ENCODE results near the gene CPNE8. TPM values are rescaled to one million over a fixed set of nuclear protein-coding genes. Genes with fewer than 3 reads are reported as not detected.
"Not testable (repeated sequence)": the region's sequence is repeated elsewhere in the genome, so short reads cannot be mapped to it uniquely, and the experiment has no call there.

Gene CPNE8
- polyA plus RNA-seq, 1 donor (not counting 4 experiments of a cell fraction or from before 2014, with no cell fraction given): 25.7 TPM

DNA sequence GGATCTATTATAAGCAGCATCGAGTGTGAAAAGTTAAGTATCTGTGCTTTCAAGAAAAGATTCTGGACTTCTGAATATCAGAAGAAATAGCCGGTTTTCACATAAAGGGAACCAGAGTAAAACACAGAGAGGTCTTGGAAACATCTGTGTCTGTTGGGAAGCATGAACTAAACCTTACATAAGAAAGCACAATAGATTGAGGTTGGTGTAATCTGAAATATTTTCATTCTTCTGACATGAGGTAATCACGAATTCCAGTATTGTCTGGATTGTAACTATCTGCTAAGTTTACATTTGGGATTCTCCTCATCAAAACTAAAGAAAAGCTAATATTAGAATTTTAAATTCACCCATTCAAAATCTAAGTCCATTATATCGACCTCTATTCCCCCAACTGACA lies 161.3 kb downstream of the CPNE8 start:
- Histone ChIP-seq H3K9me3 (ENCODE audit: control insufficient read depth, low read depth, low read length) (no peaks in the 10 kb centered on the region), H3K9ac (ENCODE audit: control insufficient read depth, extremely low read depth, insufficient read depth, low read length) (no peak overlapping the region), H3K4me2 (ENCODE audit: control insufficient read depth, extremely low read depth, insufficient read depth, low read depth, low read length) (no peak overlapping the region), H3K4me3 (ENCODE audit: control insufficient read depth in 2 of 3, extremely low read depth in 1 of 3, insufficient read depth in 2 of 3, low read depth in 1 of 3, low read length in 3 of 3) (no peak overlapping the region), H3K9me1 (ENCODE audit: control insufficient read depth, extremely low read depth, insufficient read depth, low read length) (no peaks in the 10 kb centered on the region), H3K27ac (ENCODE audit: control insufficient read depth, insufficient read depth, low read length) (no peak overlapping the region), H2AFZ (ENCODE audit: control insufficient read depth, low read length) (no peak overlapping the region), H3K4me1 (ENCODE audit: control insufficient read depth, extremely low read depth, insufficient read depth, low read length) (no peaks in the 10 kb centered on the region), H4K20me1 (ENCODE audit: control insufficient read depth, extremely low read depth, insufficient read depth, low read length) (no peaks in the 10 kb centered on the region), H3K36me3 (ENCODE audit: control insufficient read depth in 2 of 2, extremely low read depth in 1 of 2, insufficient read depth in 2 of 2, low read length in 2 of 2) (no peaks in the 10 kb centered on the region), H3K27me3 (ENCODE audit: control insufficient read depth, extremely low read depth, insufficient read depth, low read length) (no peaks in the 10 kb centered on the region), H3K79me2 (ENCODE audit: control insufficient read depth, insufficient read depth, low read length) (no peaks in the 10 kb centered on the region)
- FAIRE-seq (no peak), DNase-seq (ENCODE audit: low read depth, low spot score) (no peak)
- dilution Hi-C loops (cut with MboI; ENCODE audit: extremely low pct_ligation_motif_present, low sequenced_read_pairs): no loop called here
- TF ChIP-seq EZH2 (IDR thresholded peaks at IDR 0.05; ENCODE audit: low read length): no peak
- TF ChIP-seq, protein P1, sequence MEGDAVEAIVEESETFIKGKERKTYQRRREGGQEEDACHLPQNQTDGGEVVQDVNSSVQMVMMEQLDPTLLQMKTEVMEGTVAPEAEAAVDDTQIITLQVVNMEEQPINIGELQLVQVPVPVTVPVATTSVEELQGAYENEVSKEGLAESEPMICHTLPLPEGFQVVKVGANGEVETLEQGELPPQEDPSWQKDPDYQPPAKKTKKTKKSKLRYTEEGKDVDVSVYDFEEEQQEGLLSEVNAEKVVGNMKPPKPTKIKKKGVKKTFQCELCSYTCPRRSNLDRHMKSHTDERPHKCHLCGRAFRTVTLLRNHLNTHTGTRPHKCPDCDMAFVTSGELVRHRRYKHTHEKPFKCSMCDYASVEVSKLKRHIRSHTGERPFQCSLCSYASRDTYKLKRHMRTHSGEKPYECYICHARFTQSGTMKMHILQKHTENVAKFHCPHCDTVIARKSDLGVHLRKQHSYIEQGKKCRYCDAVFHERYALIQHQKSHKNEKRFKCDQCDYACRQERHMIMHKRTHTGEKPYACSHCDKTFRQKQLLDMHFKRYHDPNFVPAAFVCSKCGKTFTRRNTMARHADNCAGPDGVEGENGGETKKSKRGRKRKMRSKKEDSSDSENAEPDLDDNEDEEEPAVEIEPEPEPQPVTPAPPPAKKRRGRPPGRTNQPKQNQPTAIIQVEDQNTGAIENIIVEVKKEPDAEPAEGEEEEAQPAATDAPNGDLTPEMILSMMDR (optimal IDR thresholded peaks at IDR 0.05 in 1 of 3, IDR thresholded peaks at IDR 0.05 in 1 of 3, conservative IDR thresholded peaks at IDR 0.05 in 1 of 3; ENCODE audit: extremely low read depth in 1 of 3, insufficient read depth in 2 of 3, low read length in 3 of 3): no peak

DNA sequence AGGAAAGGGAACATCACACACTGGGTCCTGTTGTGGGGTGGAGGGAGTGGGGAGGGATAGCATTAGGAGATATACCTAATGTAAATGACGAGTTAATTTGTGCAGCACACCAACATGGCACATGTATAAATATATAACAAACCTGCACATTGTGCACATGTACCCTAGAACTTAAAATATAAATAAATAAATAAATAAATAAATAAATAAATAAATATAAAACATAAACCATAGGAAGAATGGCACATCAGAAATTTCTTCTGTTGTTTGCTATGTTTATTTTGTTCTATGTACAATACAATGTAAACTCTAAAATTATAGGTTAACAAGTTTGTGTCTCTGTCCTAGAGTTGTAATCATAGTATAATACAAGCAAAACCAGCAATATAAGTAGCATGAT lies 162.9 kb downstream of the CPNE8 start:
- H3K27ac ChIP-seq (ENCODE audit: control insufficient read depth, insufficient read depth, low read length); dilution Hi-C loops (cut with MboI; ENCODE audit: extremely low pct_ligation_motif_present, low sequenced_read_pairs); H3K4me1 ChIP-seq (ENCODE audit: control insufficient read depth, extremely low read depth, insufficient read depth, low read length); H3K4me3 ChIP-seq (ENCODE audit: control insufficient read depth in 2 of 3, extremely low read depth in 1 of 3, insufficient read depth in 2 of 3, low read depth in 1 of 3, low read length in 3 of 3); H3K79me2 ChIP-seq (ENCODE audit: control insufficient read depth, insufficient read depth, low read length); FAIRE-seq; H3K27me3 ChIP-seq (ENCODE audit: control insufficient read depth, extremely low read depth, insufficient read depth, low read length); H3K9ac ChIP-seq (ENCODE audit: control insufficient read depth, extremely low read depth, insufficient read depth, low read length); H3K36me3 ChIP-seq (ENCODE audit: control insufficient read depth in 2 of 2, extremely low read depth in 1 of 2, insufficient read depth in 2 of 2, low read length in 2 of 2); H2AFZ ChIP-seq (ENCODE audit: control insufficient read depth, low read length); H3K4me2 ChIP-seq (ENCODE audit: control insufficient read depth, extremely low read depth, insufficient read depth, low read depth, low read length); H4K20me1 ChIP-seq (ENCODE audit: control insufficient read depth, extremely low read depth, insufficient read depth, low read length); DNase-seq (ENCODE audit: low read depth, low spot score); H3K9me3 ChIP-seq (ENCODE audit: control insufficient read depth, low read depth, low read length); H3K9me1 ChIP-seq (ENCODE audit: control insufficient read depth, extremely low read depth, insufficient read depth, low read length): not testable (repeated sequence)

DNA sequence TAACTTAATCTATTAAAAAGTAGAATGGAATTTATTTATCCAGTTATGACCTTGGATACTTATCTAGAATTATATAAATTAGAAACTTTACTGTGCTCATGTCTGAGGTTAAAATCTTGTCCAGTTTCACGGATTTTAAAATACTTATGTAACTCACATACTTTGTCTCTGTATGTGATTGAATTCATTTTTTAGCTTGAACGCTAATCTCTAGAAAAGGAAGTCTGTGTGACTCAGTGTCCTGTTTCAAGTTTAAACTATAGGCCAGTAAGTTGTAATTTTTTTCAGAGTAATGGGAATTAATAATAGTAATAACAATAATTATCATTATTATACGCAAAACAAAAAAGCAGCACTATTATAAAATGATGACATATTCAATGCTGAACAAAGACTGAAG lies 168.6 kb downstream of the CPNE8 start:
- no peaks in the 10 kb centered on the region for H3K27me3 ChIP-seq (ENCODE audit: control insufficient read depth, extremely low read depth, insufficient read depth, low read length)
- H3K9me3 ChIP-seq (ENCODE audit: control insufficient read depth, low read depth, low read length): no peaks in the 10 kb centered on the region
- H3K9me1 ChIP-seq (ENCODE audit: control insufficient read depth, extremely low read depth, insufficient read depth, low read length): no peaks in the 10 kb centered on the region
- H3K4me1 ChIP-seq (ENCODE audit: control insufficient read depth, extremely low read depth, insufficient read depth, low read length): no peaks in the 10 kb centered on the region
- H3K27ac ChIP-seq (ENCODE audit: control insufficient read depth, insufficient read depth, low read length): no peak overlapping the region
- H2AFZ ChIP-seq (ENCODE audit: control insufficient read depth, low read length): no peak overlapping the region
- H3K79me2 ChIP-seq (ENCODE audit: control insufficient read depth, insufficient read depth, low read length): no peaks in the 10 kb centered on the region
- no peak overlapping the region for H3K9ac ChIP-seq (ENCODE audit: control insufficient read depth, extremely low read depth, insufficient read depth, low read length)
- H4K20me1 ChIP-seq (ENCODE audit: control insufficient read depth, extremely low read depth, insufficient read depth, low read length): no peaks in the 10 kb centered on the region
- DNase-seq (ENCODE audit: low read depth, low spot score) (no peak), FAIRE-seq (no peak)
- H3K4me3 ChIP-seq (ENCODE audit: control insufficient read depth in 2 of 3, extremely low read depth in 1 of 3, insufficient read depth in 2 of 3, low read depth in 1 of 3, low read length in 3 of 3): no peak overlapping the region
- no peaks in the 10 kb centered on the region for H3K36me3 ChIP-seq (ENCODE audit: control insufficient read depth in 2 of 2, extremely low read depth in 1 of 2, insufficient read depth in 2 of 2, low read length in 2 of 2)
- TF ChIP-seq, protein P1 (optimal IDR thresholded peaks at IDR 0.05 in 1 of 3, IDR thresholded peaks at IDR 0.05 in 1 of 3, conservative IDR thresholded peaks at IDR 0.05 in 1 of 3; ENCODE audit: extremely low read depth in 1 of 3, insufficient read depth in 2 of 3, low read length in 3 of 3): no peak
- no peak for TF ChIP-seq EZH2 (IDR thresholded peaks at IDR 0.05; ENCODE audit: low read length)
- H3K4me2 ChIP-seq (ENCODE audit: control insufficient read depth, extremely low read depth, insufficient read depth, low read depth, low read length): no peak overlapping the region
- dilution Hi-C loops (cut with MboI; ENCODE audit: extremely low pct_ligation_motif_present, low sequenced_read_pairs): no loop called here
